GM12878 (cell line): ENCODE results near the gene P4HTM. TPM values are rescaled to one million over a fixed set of nuclear protein-coding genes. Genes with fewer than 3 reads are reported as not detected.
A peak's percentile ranks its signal among the peaks of the same experiment; 100 is the strongest.

ENCODE experiments used
- BMI1 ChIP-seq: fragments of 450-650 bp; IDR thresholded peaks from 2 replicates; pipeline ENCODE4 v1.6.1; 2016; ENCODE audit warnings: mild to moderate bottlenecking, moderate library complexity, borderline replicate concordance
- CEBPB ChIP-seq, 2 experiments: fragments of 150-350 bp in 1 of 2; IDR thresholded peaks; 2 replicates each; pipeline ENCODE4 v1.6.1; 2012 to 2014; ENCODE audit warnings: low read depth in 2 of 2, low read length in 2 of 2, borderline replicate concordance in 1 of 2, inconsistent platforms in 1 of 2
- CREM ChIP-seq: IDR thresholded peaks from 2 replicates; pipeline ENCODE4 v1.6.1; 2014; ENCODE audit warnings: antibody characterized with exemption, low read depth
- JUND ChIP-seq: IDR thresholded peaks from 2 replicates; pipeline ENCODE4 v1.6.1; 2012; ENCODE audit warnings: low read depth, mild to moderate bottlenecking, low read length, improper control_type of control experiment, moderate library complexity
- LARP7 ChIP-seq: fragments of 450-650 bp; IDR thresholded peaks from 2 replicates; pipeline ENCODE4 v1.6.1; 2017; ENCODE audit warnings: mild to moderate bottlenecking
- MEF2B ChIP-seq: fragments of 450-650 bp; IDR thresholded peaks from 2 replicates; pipeline ENCODE4 v1.6.1; 2018; ENCODE audit warnings: mild to moderate bottlenecking, moderate library complexity; ENCODE audit not compliant: partially characterized antibody, poor library complexity, severe bottlenecking
- NFYA ChIP-seq: IDR thresholded peaks from 2 replicates; pipeline ENCODE4 v1.6.1; 2011; ENCODE audit warnings: low read depth, mild to moderate bottlenecking, low read length, improper control_type of control experiment, borderline replicate concordance
- NRF1 ChIP-seq: conservative IDR thresholded peaks from 2 replicates; pipeline ENCODE4 v1.6.1; 2011; ENCODE audit warnings: mild to moderate bottlenecking, low read depth, low read length, improper control_type of control experiment
- RAD21 ChIP-seq: IDR thresholded peaks from 2 replicates; pipeline ENCODE4 v1.6.1; 2011; ENCODE audit warnings: mild to moderate bottlenecking, low read depth, low read length, moderate library complexity; ENCODE audit not compliant: insufficient read depth
- RCOR1 ChIP-seq: conservative IDR thresholded peaks from 2 replicates; pipeline ENCODE4 v1.6.1; 2012; ENCODE audit warnings: low read depth, low read length, improper control_type of control experiment
- SMAD5 ChIP-seq: IDR thresholded peaks from 2 replicates; pipeline ENCODE4 v1.6.1; 2016; ENCODE audit warnings: antibody characterized with exemption, low read depth
- STAT1 ChIP-seq: fragments of 450-650 bp; conservative IDR thresholded peaks from 2 replicates; pipeline ENCODE4 v1.6.1; 2014; ENCODE audit warnings: antibody characterized with exemption, mild to moderate bottlenecking
- TBL1XR1 ChIP-seq: IDR thresholded peaks from 2 replicates; pipeline ENCODE4 v1.6.1; 2012; ENCODE audit warnings: low read depth, low read length, improper control_type of control experiment
- TCF3 ChIP-seq: IDR thresholded peaks from 2 replicates; pipeline ENCODE4 v1.6.1; 2012; ENCODE audit warnings: low read depth, mild to moderate bottlenecking, low read length, borderline replicate concordance; ENCODE audit not compliant: insufficient read depth
- WRNIP1 ChIP-seq: IDR thresholded peaks from 2 replicates; pipeline ENCODE4 v1.6.1; 2011; ENCODE audit warnings: low read depth, low read length, improper control_type of control experiment, borderline replicate concordance
- YBX1 ChIP-seq: fragments of 450-650 bp; IDR thresholded peaks from 2 replicates; pipeline ENCODE4 v1.6.1; 2016; ENCODE audit warnings: antibody characterized with exemption
- ZNF207 ChIP-seq: fragments of 450-650 bp; IDR thresholded peaks from 2 replicates; pipeline ENCODE4 v1.6.1; 2014; ENCODE audit warnings: antibody characterized with exemption, mild to moderate bottlenecking, borderline replicate concordance
- ZNF217 ChIP-seq: fragments of 450-650 bp; IDR thresholded peaks from 2 replicates; pipeline ENCODE4 v1.6.1; 2017; ENCODE audit warnings: antibody characterized with exemption, mild to moderate bottlenecking
- ZNF622 ChIP-seq: fragments of 450-650 bp; IDR thresholded peaks from 2 replicates; pipeline ENCODE4 v1.6.1; 2017; ENCODE audit warnings: mild to moderate bottlenecking, inconsistent platforms
- ZZZ3 ChIP-seq: IDR thresholded peaks from 2 replicates; pipeline ENCODE4 v1.6.1; 2011; ENCODE audit warnings: low read depth; ENCODE audit not compliant: control insufficient read depth, insufficient read length
- polyA plus RNA-seq, 11 experiments: library from polyadenylated mRNA; depleted of rRNA in 4 of 11; unstranded in 6 of 11; stranded (reverse) in 5 of 11; fragments of >200 nt; fragmentation: Nextera tagmentation in 4 of 11; fragmentation: Illumina TruSeq in 1 of 11; extraction: Ambion mirVana in 4 of 11; extraction: Trizol in 1 of 11; gene quantifications; 1 replicate in 1 of 11; 2 replicates in 10 of 11; pipeline versions ENCODE4 v1.2.1 to v1.2.3, GENCODE V29; 2011 to 2016; ENCODE audit warnings: inconsistent platforms in 2 of 11, missing spikeins in 2 of 11, low read depth in 1 of 11
- total RNA-seq, 4 experiments: library from RNA; depleted of rRNA in 3 of 4; stranded (reverse); fragments of >200 nt in 3 of 4; fragmentation: Illumina TruSeq in 1 of 4; extraction: Trizol in 1 of 4; gene quantifications; 2 replicates each; pipeline versions ENCODE4 v1.2.1 to v1.2.3, GENCODE V29; 2013 to 2021
- TF ChIP-seq, protein P1 (sequence below): IDR thresholded peaks from 2 replicates; pipeline ENCODE4 v1.6.1; 2012; ENCODE audit warnings: mild to moderate bottlenecking, low read depth, low read length
- TF ChIP-seq, protein P2 (sequence below): IDR thresholded peaks from 2 replicates; pipeline ENCODE4 v1.6.1; 2011; ENCODE audit warnings: mild to moderate bottlenecking, low read depth, low read length, moderate library complexity; ENCODE audit not compliant: insufficient replicate concordance
- TF ChIP-seq, protein P3 (sequence below): fragments of 450-650 bp; IDR thresholded peaks from 2 replicates; pipeline ENCODE4 v1.6.1; 2018; ENCODE audit warnings: borderline replicate concordance, mild to moderate bottlenecking; ENCODE audit not compliant: partially characterized antibody

P4HTM gene
- total and polyA plus RNA-seq, 10 of the 15 experiments (the other 5 are each of a cell fraction or from before 2014, with no cell fraction given) = 0.76 to 28.8 (median 22.9) TPM

DNA sequence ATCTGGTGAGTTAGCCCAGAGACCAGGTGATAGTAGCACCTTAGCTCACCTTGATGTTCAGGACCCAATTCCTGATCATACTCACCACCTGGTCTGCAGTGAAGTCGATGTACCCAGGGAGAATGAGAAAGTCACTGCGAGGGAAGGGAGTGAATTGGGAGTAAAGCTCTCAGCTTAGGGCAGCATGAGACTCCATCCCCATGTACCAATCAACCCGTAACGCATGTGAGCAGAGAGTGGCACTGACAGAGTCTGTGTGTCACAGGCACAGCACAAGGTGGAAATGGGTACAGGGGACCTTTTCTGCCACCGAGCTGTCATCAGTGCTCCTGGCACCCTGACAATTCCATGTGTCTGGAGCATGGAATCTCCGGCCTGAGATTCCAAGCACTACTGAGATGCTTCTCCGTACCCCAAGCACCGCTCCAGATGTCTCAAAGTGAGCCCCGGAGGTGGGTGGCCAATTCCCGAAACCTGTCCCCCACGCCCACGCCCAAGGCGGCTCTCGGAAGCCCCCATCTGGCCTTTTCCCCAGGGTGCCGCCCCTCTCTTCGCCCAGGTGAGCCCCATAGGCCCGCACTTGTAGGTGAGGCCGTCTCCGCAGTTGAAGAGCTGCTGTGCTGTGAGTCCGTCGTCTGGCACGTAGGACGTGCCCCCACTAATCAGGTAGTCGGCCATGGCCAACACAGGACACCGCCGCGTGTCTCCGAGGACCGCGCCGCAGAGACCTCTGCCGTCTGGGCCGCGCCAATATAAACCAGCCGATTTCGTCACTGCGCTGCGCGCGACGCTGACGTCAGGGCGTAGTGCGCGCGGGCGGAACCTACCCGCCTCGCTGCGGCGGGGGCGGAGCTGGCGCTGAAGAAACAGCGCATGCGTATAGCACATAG lies 38.9 kb downstream of the P4HTM start, which contains the start of gene IMPDH2 (continued):
- TF ChIP-seq, protein P1, sequence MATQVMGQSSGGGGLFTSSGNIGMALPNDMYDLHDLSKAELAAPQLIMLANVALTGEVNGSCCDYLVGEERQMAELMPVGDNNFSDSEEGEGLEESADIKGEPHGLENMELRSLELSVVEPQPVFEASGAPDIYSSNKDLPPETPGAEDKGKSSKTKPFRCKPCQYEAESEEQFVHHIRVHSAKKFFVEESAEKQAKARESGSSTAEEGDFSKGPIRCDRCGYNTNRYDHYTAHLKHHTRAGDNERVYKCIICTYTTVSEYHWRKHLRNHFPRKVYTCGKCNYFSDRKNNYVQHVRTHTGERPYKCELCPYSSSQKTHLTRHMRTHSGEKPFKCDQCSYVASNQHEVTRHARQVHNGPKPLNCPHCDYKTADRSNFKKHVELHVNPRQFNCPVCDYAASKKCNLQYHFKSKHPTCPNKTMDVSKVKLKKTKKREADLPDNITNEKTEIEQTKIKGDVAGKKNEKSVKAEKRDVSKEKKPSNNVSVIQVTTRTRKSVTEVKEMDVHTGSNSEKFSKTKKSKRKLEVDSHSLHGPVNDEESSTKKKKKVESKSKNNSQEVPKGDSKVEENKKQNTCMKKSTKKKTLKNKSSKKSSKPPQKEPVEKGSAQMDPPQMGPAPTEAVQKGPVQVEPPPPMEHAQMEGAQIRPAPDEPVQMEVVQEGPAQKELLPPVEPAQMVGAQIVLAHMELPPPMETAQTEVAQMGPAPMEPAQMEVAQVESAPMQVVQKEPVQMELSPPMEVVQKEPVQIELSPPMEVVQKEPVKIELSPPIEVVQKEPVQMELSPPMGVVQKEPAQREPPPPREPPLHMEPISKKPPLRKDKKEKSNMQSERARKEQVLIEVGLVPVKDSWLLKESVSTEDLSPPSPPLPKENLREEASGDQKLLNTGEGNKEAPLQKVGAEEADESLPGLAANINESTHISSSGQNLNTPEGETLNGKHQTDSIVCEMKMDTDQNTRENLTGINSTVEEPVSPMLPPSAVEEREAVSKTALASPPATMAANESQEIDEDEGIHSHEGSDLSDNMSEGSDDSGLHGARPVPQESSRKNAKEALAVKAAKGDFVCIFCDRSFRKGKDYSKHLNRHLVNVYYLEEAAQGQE = no peak
- TF ChIP-seq SMAD5 = peak; percentile 95
- 0 out of 2 replicates have a peak, but pooled peaks have one; percentile 27 for TF ChIP-seq RCOR1
- TF ChIP-seq, protein P2, sequence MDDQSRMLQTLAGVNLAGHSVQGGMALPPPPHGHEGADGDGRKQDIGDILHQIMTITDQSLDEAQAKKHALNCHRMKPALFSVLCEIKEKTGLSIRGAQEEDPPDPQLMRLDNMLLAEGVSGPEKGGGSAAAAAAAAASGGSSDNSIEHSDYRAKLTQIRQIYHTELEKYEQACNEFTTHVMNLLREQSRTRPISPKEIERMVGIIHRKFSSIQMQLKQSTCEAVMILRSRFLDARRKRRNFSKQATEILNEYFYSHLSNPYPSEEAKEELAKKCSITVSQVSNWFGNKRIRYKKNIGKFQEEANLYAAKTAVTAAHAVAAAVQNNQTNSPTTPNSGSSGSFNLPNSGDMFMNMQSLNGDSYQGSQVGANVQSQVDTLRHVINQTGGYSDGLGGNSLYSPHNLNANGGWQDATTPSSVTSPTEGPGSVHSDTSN = peak; percentile 16
- TF ChIP-seq MEF2B = no peak
- no peak for TF ChIP-seq YBX1
- TF ChIP-seq WRNIP1 = no peak
- TF ChIP-seq ZNF217 = no peak
- no peak for TF ChIP-seq RAD21
- peak; percentile 71 for TF ChIP-seq NRF1
- peak; percentile 70; the same call in 1 of the 2 replicates for TF ChIP-seq TCF3
- peak in 1 of 2 experiments; percentile 59; a peak in 1 of 4 replicates for TF ChIP-seq CEBPB (IDR thresholded peaks at IDR 0.05; ENCODE audit: borderline replicate concordance in 1 of 2, low read depth in 2 of 2, low read length in 2 of 2)
- peak; percentile 97 for TF ChIP-seq CREM
- TF ChIP-seq ZZZ3 = no peak
- no peak for TF ChIP-seq NFYA
- no peak for TF ChIP-seq ZNF622
- TF ChIP-seq ZNF207 = peak; percentile 81; the same call in 1 of the 2 replicates
- peak; percentile 21; the same call in 1 of the 2 replicates for TF ChIP-seq BMI1
- no peak for TF ChIP-seq JUND
- TF ChIP-seq STAT1 = no peak; the same call in 1 of the 2 replicates
- peak; percentile 17; the same call in 1 of the 2 replicates for TF ChIP-seq TBL1XR1
- TF ChIP-seq, protein P3, sequence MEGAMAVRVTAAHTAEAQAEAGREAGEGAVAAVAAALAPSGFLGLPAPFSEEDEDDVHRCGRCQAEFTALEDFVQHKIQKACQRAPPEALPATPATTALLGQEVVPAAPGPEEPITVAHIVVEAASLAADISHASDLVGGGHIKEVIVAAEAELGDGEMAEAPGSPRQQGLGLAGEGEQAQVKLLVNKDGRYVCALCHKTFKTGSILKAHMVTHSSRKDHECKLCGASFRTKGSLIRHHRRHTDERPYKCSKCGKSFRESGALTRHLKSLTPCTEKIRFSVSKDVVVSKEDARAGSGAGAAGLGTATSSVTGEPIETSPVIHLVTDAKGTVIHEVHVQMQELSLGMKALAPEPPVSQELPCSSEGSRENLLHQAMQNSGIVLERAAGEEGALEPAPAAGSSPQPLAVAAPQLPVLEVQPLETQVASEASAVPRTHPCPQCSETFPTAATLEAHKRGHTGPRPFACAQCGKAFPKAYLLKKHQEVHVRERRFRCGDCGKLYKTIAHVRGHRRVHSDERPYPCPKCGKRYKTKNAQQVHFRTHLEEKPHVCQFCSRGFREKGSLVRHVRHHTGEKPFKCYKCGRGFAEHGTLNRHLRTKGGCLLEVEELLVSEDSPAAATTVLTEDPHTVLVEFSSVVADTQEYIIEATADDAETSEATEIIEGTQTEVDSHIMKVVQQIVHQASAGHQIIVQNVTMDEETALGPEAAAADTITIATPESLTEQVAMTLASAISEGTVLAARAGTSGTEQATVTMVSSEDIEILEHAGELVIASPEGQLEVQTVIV = no peak
- peak; percentile 75; the same call in 1 of the 2 replicates for TF ChIP-seq LARP7
